ENCODE results near the gene BLM. TPM values are rescaled to one million over a fixed set of nuclear protein-coding genes. Genes with fewer than 3 reads are reported as not detected.

The BLM gene
- total RNA-seq = 0.85 and 8.8 TPM in 2 replicates

GRCh38 chr15:90716976-90717821, at the start of gene BLM:
Gene BLM, plus strand, starts transcription at chr15:90717346. Its CDS starts 30,047 bp downstream, at chr15:90747393.

Other genes with a start within 250 kb of the BLM start
- gene CRTC3, start 187.4 kb upstream of the BLM start, total RNA-seq = 9.0 and 10.4 TPM in 2 replicates
- 39.5 and 94.1 TPM in 2 replicates for gene FURIN, start 151.2 kb downstream of the BLM start, total RNA-seq
- 15.7 and 30.2 TPM in 2 replicates for gene FES, start 167.2 kb downstream of the BLM start, total RNA-seq
- gene MAN2A2, start 186.0 kb downstream of the BLM start, total RNA-seq = 18.6 and 22.0 TPM in 2 replicates
- 19.2 and 21.5 TPM in 2 replicates for gene HDDC3, start 215.2 kb downstream of the BLM start, total RNA-seq
- 89.9 and 101 TPM in 2 replicates for gene UNC45A, start 217.9 kb downstream of the BLM start, total RNA-seq
- gene RCCD1, start 237.5 kb downstream of the BLM start, total RNA-seq = 11.3 and 15.7 TPM in 2 replicates